GM13977 (cell line): ENCODE results near the gene ACKR2.
"Not testable (repeated sequence)": the region's sequence is repeated elsewhere in the genome, so short reads cannot be mapped to it uniquely, and the experiment has no call there.

ENCODE experiments used
- DNase-seq: peaks from one replicate; pipeline ENCODE4 v3.0.0; 2012; ENCODE audit warnings: low spot score
- in situ Hi-C: fragments of 300-500 bp; cut with MboI; formaldehyde crosslinking; loops from one replicate; pipeline ENCODE4 v1.12.0; 2022; ENCODE audit warnings: low sequenced_read_pairs, low pct_unique_long_range_greater_than_20kb, mixed read lengths, inconsistent platforms; ENCODE audit not compliant: unreplicated experiment
- TF ChIP-seq, protein P1 (sequence below): IDR thresholded peaks from 2 replicates; pipeline ENCODE4 v1.5.1; 2012; ENCODE audit warnings: mild to moderate bottlenecking, control low read depth; ENCODE audit not compliant: insufficient read depth; ENCODE audit errors: extremely low read depth, missing control alignments

ACKR2 gene

DNA sequence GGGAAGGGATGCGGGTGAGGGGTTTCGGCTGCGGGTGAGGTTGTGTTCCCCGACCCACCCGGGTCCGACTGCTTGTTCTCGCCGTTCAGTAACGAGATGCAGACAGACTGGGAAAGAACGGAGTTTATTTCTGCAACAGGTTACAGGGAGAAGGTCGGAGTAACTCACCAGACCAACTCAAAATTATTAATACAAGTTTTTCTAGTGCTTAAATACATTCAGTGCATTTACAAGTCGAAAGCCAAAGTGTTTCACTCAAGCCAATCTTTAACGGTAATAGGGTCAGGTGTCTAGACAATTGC, 4.5 kb upstream of the ACKR2 start:
- TF ChIP-seq, protein P1, sequence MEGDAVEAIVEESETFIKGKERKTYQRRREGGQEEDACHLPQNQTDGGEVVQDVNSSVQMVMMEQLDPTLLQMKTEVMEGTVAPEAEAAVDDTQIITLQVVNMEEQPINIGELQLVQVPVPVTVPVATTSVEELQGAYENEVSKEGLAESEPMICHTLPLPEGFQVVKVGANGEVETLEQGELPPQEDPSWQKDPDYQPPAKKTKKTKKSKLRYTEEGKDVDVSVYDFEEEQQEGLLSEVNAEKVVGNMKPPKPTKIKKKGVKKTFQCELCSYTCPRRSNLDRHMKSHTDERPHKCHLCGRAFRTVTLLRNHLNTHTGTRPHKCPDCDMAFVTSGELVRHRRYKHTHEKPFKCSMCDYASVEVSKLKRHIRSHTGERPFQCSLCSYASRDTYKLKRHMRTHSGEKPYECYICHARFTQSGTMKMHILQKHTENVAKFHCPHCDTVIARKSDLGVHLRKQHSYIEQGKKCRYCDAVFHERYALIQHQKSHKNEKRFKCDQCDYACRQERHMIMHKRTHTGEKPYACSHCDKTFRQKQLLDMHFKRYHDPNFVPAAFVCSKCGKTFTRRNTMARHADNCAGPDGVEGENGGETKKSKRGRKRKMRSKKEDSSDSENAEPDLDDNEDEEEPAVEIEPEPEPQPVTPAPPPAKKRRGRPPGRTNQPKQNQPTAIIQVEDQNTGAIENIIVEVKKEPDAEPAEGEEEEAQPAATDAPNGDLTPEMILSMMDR = no peak
- in situ Hi-C loops = no loop called here
- no peak for DNase-seq

GRCh38 chr3:42805141-42805821, 4.0 kb upstream of the ACKR2 start:
- TF ChIP-seq, protein P1 = no peak
- in situ Hi-C loops = no loop called here
- DNase-seq = no peak

DNA sequence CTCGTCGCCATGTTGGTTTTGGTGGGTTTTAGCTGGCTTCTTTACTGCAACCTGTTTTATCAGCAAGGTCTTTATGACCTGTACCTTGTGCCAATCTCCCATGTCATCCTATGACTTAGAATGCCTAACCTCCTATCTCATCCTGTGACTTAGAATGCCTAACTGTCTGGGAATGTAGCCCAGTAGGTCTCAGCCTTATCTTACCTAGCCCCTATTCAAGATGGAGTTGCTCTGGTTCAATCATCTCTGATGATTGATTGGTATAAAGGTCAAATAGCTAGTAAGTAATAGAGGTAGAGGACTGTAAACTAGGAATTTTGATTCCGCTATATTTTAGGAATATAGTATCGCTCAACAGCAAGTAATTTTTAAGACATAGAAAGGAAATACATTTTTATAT, 1.3 kb upstream of the ACKR2 start:
- no peak for DNase-seq
- in situ Hi-C loops = no loop called here
- TF ChIP-seq, protein P1 = no peak

- DNase-seq, in situ Hi-C loops: not testable (repeated sequence)
Measured at GRCh38 chr3:42810706-42811105, 1.5 kb downstream of the ACKR2 start.

GRCh38 chr3:42811118-42811883, 2.1 kb downstream of the ACKR2 start:
- DNase-seq, in situ Hi-C loops: not testable (repeated sequence)

DNA sequence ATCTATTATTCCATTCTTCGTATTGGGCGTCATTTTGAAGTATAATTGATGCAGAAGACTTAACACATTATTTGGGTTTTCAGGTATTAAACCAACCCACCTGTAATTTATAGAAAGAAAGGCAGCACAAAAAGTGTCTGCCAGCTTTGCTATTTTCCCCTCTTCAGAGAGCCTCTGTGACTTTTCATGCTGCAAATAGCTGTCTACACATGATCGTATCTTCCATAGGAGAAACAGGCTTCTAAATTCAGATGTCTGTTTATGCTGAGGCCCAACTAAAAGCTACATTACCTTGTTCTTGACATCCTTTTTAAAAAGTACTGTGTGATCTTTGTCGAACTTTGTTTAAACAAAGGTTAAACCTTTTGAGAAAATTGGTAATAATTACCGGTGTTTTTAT, 5.0 kb downstream of the ACKR2 start:
- no peak for DNase-seq
- TF ChIP-seq, protein P1 = no peak
- in situ Hi-C loops = no loop called here

DNA sequence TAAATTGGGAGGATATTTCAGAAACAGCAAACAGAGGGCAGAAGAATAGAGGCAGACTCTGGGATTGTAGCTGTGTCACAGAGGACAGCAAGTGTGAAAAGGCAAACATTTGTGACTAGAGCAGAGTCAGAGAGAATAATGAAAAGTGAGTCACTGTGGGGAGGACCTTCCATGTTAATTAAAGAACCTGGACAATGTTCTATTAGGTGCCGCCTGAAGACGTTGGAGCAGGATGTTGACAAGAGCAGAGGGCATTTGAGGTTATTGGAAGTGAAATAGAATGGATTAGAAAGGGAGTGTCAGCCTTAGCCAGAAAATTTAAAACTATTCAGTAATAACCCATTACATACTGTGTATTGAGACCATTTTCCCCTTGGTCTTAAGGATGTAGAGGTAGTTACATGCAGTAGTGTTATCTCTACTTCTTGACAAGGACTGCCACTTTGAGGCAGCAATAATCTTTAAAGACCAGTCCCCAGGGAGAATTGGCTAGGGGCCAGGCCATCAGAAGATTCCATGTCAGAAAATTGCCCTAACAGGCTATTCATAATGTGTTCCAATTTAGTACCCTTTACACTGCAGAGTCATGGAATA, 5.8 kb downstream of the ACKR2 start:
- DNase-seq = no peak
- TF ChIP-seq, protein P1 = no peak
- in situ Hi-C loops = no loop called here

DNA sequence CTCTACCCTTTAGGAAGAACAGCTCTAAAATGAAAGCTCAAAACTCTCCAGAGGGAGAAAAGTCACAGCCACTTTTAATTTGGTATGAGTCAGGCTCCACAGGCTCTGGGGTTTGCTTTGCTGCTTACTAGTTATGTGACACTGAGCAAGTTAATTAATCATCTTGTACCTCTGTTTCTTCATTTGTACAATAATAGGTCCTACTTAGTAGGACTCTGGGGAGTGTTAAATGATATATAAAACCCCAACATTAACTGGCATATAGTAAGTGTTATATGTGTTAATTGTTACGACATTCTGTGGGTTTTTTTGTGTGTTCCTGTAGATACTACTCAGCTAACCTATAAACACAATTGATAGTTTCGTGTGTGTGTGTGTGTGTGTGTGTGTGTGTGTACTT, 6.6 kb downstream of the ACKR2 start:
- TF ChIP-seq, protein P1 = no peak
- in situ Hi-C loops = no loop called here
- DNase-seq = no peak
